WTC11 (cell line): ENCODE measurements around the gene NFATC1. TPM values are rescaled to one million over a fixed set of nuclear protein-coding genes. Genes with fewer than 3 reads are reported as not detected.

Experiments
- ATAC-seq: fragments of 200-7000 bp; cut with Tn5 transposase; 2 replicates; pipeline ENCODE4 v1.10.0; 2021; ENCODE audit warnings: mild to moderate bottlenecking, moderate library complexity
- CTCF ChIA-PET: fragments of 300-600 bp; sonication (Branson Sonifier 250); formaldehyde crosslinking; loops from one replicate; lab custom pipeline; 2021; ENCODE audit warnings: antibody characterized with exemption; lab: Charles Lee
- POLR2A ChIA-PET: fragments of 350-600 bp; sonication (Branson Sonifier 250); formaldehyde crosslinking; loops from one replicate; lab custom pipeline; 2021; ENCODE audit warnings: antibody characterized with exemption; lab: Charles Lee
- DNase-seq: peaks from one replicate; pipeline ENCODE4 v3.0.0; 2021; ENCODE audit warnings: low spot score
- H3K27ac Mint-ChIP-seq: 2 replicates; pipeline ENCODE4 v1.8.0; 2021; ENCODE audit warnings: mixed read lengths
- H3K27me3 Mint-ChIP-seq: 2 replicates; pipeline ENCODE4 v1.8.0; 2021; ENCODE audit warnings: low read depth, mild to moderate bottlenecking, moderate library complexity, mixed read lengths
- H3K36me3 Mint-ChIP-seq: 2 replicates; pipeline ENCODE4 v1.8.0; 2021; ENCODE audit warnings: mixed read lengths
- H3K4me1 Mint-ChIP-seq: 2 replicates; pipeline ENCODE4 v1.8.0; 2022; ENCODE audit warnings: mixed read lengths
- H3K4me3 Mint-ChIP-seq: 2 replicates; pipeline ENCODE4 v1.8.0; 2021; ENCODE audit warnings: mild to moderate bottlenecking, moderate library complexity, mixed read lengths
- H3K9me3 Mint-ChIP-seq: 2 replicates; pipeline ENCODE4 v1.8.0; 2021; ENCODE audit warnings: mixed read lengths
- ARID4B ChIP-seq: sonication (generic); formaldehyde crosslinking; IDR thresholded peaks from 2 replicates; pipeline ENCODE4 v1.8.0; 2023; ENCODE audit warnings: missing genetic modification reagents, mild to moderate bottlenecking, borderline replicate concordance
- ESRRA ChIP-seq: sonication (generic); formaldehyde crosslinking; IDR thresholded peaks from 2 replicates; pipeline ENCODE4 v1.8.1; 2022; ENCODE audit warnings: mild to moderate bottlenecking, missing genetic modification reagents, borderline replicate concordance
- ETV6 ChIP-seq: sonication (generic); formaldehyde crosslinking; IDR thresholded peaks from 2 replicates; pipeline ENCODE4 v1.8.1; 2022; ENCODE audit warnings: mild to moderate bottlenecking, missing genetic modification reagents
- FOXP4 ChIP-seq: sonication (generic); formaldehyde crosslinking; IDR thresholded peaks from 2 replicates; pipeline ENCODE4 v1.8.0; 2022; ENCODE audit warnings: mild to moderate bottlenecking, missing genetic modification reagents
- GRHL2 ChIP-seq: fragments of 250-450 bp; sonication (Bioruptor Pico); IDR thresholded peaks from 2 replicates; pipeline ENCODE4 v1.8.0; 2022; ENCODE audit warnings: mild to moderate bottlenecking, moderate library complexity; ENCODE audit not compliant: insufficient replicate concordance, severe bottlenecking
- GTF2I ChIP-seq: fragments of 250-450 bp; sonication (Bioruptor Pico); conservative IDR thresholded peaks from 2 replicates; pipeline ENCODE4 v1.4.0; 2021; ENCODE audit warnings: mild to moderate bottlenecking
- HMGA2 ChIP-seq: fragments of 250-450 bp; sonication (Bioruptor Pico); IDR thresholded peaks from 2 replicates; pipeline ENCODE4 v1.4.0; 2021; ENCODE audit warnings: mild to moderate bottlenecking, moderate library complexity
- IRF2 ChIP-seq: sonication (generic); formaldehyde crosslinking; IDR thresholded peaks from 2 replicates; pipeline ENCODE4 v1.8.0; 2022; ENCODE audit warnings: low read depth, missing genetic modification reagents, borderline replicate concordance
- MLX ChIP-seq: sonication (generic); formaldehyde crosslinking; IDR thresholded peaks from 2 replicates; pipeline ENCODE4 v1.8.1; 2023; ENCODE audit warnings: mild to moderate bottlenecking, missing genetic modification reagents, moderate library complexity
- NFATC4 ChIP-seq: fragments of 250-450 bp; sonication (Bioruptor Pico); IDR thresholded peaks from 2 replicates; pipeline ENCODE4 v1.9.0; 2021; ENCODE audit warnings: mild to moderate bottlenecking
- NFE2L1 ChIP-seq: sonication (generic); formaldehyde crosslinking; IDR thresholded peaks from 2 replicates; pipeline ENCODE4 v1.8.1; 2023; ENCODE audit warnings: missing genetic modification reagents
- NFYB ChIP-seq: sonication (generic); formaldehyde crosslinking; conservative IDR thresholded peaks from 2 replicates; pipeline ENCODE4 v1.8.0; 2022; ENCODE audit warnings: low read depth, missing genetic modification reagents
- SP1 ChIP-seq: sonication (generic); formaldehyde crosslinking; conservative IDR thresholded peaks from 2 replicates; pipeline ENCODE4 v1.8.1; 2022; ENCODE audit warnings: missing genetic modification reagents
- ZBTB43 ChIP-seq: sonication (generic); formaldehyde crosslinking; IDR thresholded peaks from 2 replicates; pipeline ENCODE4 v1.8.1; 2023; ENCODE audit warnings: mild to moderate bottlenecking, missing genetic modification reagents
- ZNF281 ChIP-seq: sonication (generic); formaldehyde crosslinking; IDR thresholded peaks from 2 replicates; pipeline ENCODE4 v1.8.0; 2023; ENCODE audit warnings: mild to moderate bottlenecking, missing genetic modification reagents
- ZNF317 ChIP-seq: sonication (generic); formaldehyde crosslinking; IDR thresholded peaks from 2 replicates; pipeline ENCODE4 v1.8.1; 2023; ENCODE audit warnings: low read depth, mild to moderate bottlenecking, moderate library complexity, missing genetic modification reagents, borderline replicate concordance
- ZSCAN18 ChIP-seq: fragments of 250-450 bp; sonication (Bioruptor Pico); IDR thresholded peaks from 2 replicates; pipeline ENCODE4 v2.1.2; 2022; ENCODE audit warnings: mild to moderate bottlenecking, moderate library complexity
- total RNA-seq: library from RNA; stranded (reverse); gene quantifications from 3 replicates; pipeline ENCODE4 v1.2.3, GENCODE V29; 2021

The NFATC1 gene
- total RNA-seq, 1 experiment from 2014 or later: 20.2 TPM

- ATAC-seq (no peak), DNase-seq (no peak)
- Mint-ChIP-seq H3K36me3 (peaks cover 5% of the 10 kb centered on the region; the same call in 1 of the 2 replicates), H3K4me3 (no peak overlapping the region), H3K27ac (no peak overlapping the region), H3K9me3 (no peaks in the 10 kb centered on the region), H3K27me3 (no peaks in the 10 kb centered on the region), H3K4me1 (peaks cover 17% of the 10 kb centered on the region)
- POLR2A ChIA-PET: no interaction called here
- no peak for TF ChIP-seq ZNF281 (CRISPR knock-in tag)
- TF ChIP-seq FOXP4 (CRISPR knock-in tag): no peak
- TF ChIP-seq GRHL2 (CRISPR knock-in tag): no peak
- TF ChIP-seq IRF2 (CRISPR knock-in tag): no peak
- TF ChIP-seq ETV6 (CRISPR knock-in tag): no peak
- no peak for TF ChIP-seq ZNF317
- no peak for TF ChIP-seq MLX (CRISPR knock-in tag)
- no peak for TF ChIP-seq GTF2I (CRISPR knock-in tag)
- TF ChIP-seq NFATC4 (CRISPR knock-in tag): no peak
- TF ChIP-seq ZBTB43 (CRISPR knock-in tag): no peak
- no peak for TF ChIP-seq HMGA2 (CRISPR knock-in tag)
- no peak for TF ChIP-seq ARID4B (CRISPR knock-in tag)
- TF ChIP-seq NFYB (CRISPR knock-in tag): no peak
- TF ChIP-seq ZSCAN18 (CRISPR knock-in tag): no peak
- TF ChIP-seq SP1: no peak
- TF ChIP-seq ESRRA (CRISPR knock-in tag): no peak
- TF ChIP-seq NFE2L1: no peak
- CTCF ChIA-PET: no interaction called here
These were observed 61.5 kb downstream of the NFATC1 start for GRCh38 chr18:79457239-79457638.
